ENCODE data around the gene ELK3. TPM values are rescaled to one million over a fixed set of nuclear protein-coding genes. Genes with fewer than 3 reads are reported as not detected.

Gene ELK3
- total RNA-seq: 41.2 TPM
- long read RNA-seq, full-length matches to known transcripts: 36 of 62 reads
- long read RNA-seq, partial matches to known transcripts: 16 of 62 reads
- long read RNA-seq, other reads (novel, unspliced or antisense): 10 of 62 reads

DNA sequence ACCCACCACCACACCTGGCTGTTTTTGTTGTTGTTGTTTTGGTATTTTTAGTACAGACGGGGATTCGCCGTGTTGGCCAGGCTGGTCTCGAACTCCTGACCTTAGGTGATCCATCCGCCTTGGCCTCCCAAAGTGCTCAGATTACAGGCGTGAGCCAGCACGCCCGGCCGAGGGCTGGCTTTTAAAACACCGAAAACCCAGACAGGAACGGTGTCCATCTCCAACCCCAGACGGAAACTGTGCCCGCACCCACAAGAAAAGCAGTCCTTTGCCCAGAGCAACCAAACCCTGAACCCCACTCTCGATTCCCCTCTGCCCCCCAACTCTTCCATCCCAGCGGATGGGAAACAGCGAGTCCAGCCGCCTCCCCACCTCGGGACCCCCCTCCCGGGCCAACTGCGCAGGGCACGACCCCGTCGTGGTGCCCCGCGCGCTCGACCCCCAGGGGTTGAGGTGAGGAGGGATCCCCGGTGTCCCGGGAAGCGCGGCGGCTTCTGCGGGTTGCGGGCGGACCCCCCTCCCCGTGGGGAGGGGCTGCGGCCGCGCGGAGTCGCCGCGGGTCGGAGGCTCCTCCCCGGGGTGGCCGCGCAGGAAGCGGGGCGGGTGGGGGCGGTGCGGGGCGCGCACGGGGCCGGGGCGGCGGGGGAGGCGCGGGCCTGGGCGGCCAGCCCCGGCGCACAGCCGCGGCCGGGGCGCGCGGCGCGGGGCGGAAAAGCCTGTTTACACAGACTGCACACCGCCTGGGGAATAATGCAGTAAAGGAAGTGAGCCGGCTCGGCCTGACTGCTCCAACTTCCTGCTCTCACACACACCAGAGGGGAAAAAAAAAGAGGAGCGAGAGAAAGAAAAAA is at the start of gene ELK3:
ELK3 (plus strand) TSS at position 651 of the 851 bp plus-strand sequence.
- peak; percentile 78 for DNase-seq
- Histone ChIP-seq H3K27me3 (no peaks in the 10 kb centered on the region), H3K9me3 (no peaks in the 10 kb centered on the region), H3K27ac (peak within 1 kb of the TSS; percentile 85), H3K4me1 (peaks cover 24% of the 10 kb centered on the region), H3K36me3 (no peaks in the 10 kb centered on the region), H3K4me3 (peak within 1 kb of the TSS; percentile 83)
- no peak for TF ChIP-seq CTCF (IDR thresholded peaks at IDR 0.05)
- peak; percentile 85 for ATAC-seq
- intact Hi-C loops (cut with DNase I): no loop called here

GRCh38 chr12:96146747-96147146 is 47.4 kb upstream of the ELK3 start:
- H3K9me3 ChIP-seq: no peaks in the 10 kb centered on the region
- no peaks in the 10 kb centered on the region for H3K27me3 ChIP-seq
- no peak for ATAC-seq
- H3K4me3 ChIP-seq: no peak overlapping the region
- no peak for TF ChIP-seq CTCF (IDR thresholded peaks at IDR 0.05)
- no peaks in the 10 kb centered on the region for H3K36me3 ChIP-seq
- intact Hi-C loops (cut with DNase I): no loop called here
- DNase-seq: no peak
- H3K27ac ChIP-seq: no peak overlapping the region
- H3K4me1 ChIP-seq: peaks cover 15% of the 10 kb centered on the region

DNA sequence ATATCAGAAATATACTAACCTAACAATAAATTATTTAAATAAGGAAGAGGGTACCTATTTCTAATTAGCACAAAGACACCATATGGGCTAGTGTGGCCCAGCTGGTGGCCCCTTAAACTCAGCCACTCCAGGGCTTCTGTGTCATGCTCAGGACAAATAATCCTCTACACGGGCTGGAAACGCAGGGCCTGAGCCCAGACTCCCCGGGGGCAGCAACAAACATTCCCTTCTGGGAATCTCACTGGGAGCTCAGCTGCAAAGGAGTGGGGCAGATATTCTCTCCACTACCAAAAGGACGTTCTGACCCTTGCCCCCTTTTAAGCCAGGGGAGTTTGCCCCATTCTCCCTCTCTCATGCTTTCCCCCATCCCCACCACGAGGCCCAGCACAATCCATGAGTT is 43.7 kb upstream of the ELK3 start:
- no peak for TF ChIP-seq CTCF (IDR thresholded peaks at IDR 0.05)
- H3K36me3 ChIP-seq: no peaks in the 10 kb centered on the region
- DNase-seq: no peak
- H3K4me3 ChIP-seq: no peak overlapping the region
- no peak overlapping the region for H3K27ac ChIP-seq
- H3K27me3 ChIP-seq: no peaks in the 10 kb centered on the region
- ATAC-seq: no peak
- H3K4me1 ChIP-seq: no peaks in the 10 kb centered on the region
- intact Hi-C loops (cut with DNase I): no loop called here
- H3K9me3 ChIP-seq: no peaks in the 10 kb centered on the region

- Histone ChIP-seq H3K27ac (no peak overlapping the region), H3K36me3 (no peaks in the 10 kb centered on the region), H3K4me3 (no peak overlapping the region), H3K27me3 (no peaks in the 10 kb centered on the region), H3K9me3 (no peaks in the 10 kb centered on the region), H3K4me1 (no peaks in the 10 kb centered on the region)
- ATAC-seq (no peak), DNase-seq (no peak)
- intact Hi-C loops (cut with DNase I): no loop called here
- TF ChIP-seq CTCF (IDR thresholded peaks at IDR 0.05): no peak
Observed at GRCh38 chr12:96152164-96152563, 42.0 kb upstream of the ELK3 start.

- Histone ChIP-seq H3K27ac (no peak overlapping the region), H3K4me3 (no peak overlapping the region), H3K9me3 (no peaks in the 10 kb centered on the region), H3K27me3 (no peaks in the 10 kb centered on the region), H3K36me3 (no peaks in the 10 kb centered on the region), H3K4me1 (no peaks in the 10 kb centered on the region)
- intact Hi-C loops (cut with DNase I): no loop called here
- ATAC-seq: no peak
- DNase-seq: no peak
- TF ChIP-seq CTCF (IDR thresholded peaks at IDR 0.05): no peak
Observed at GRCh38 chr12:96153131-96153725, 40.9 kb upstream of the ELK3 start.
